Natural killer cell (primary cell): ENCODE measurements around the gene PPP4R1. TPM values are rescaled to one million over a fixed set of nuclear protein-coding genes. Genes with fewer than 3 reads are reported as not detected.

Experiments
- ATAC-seq, 3 donors: fragments of 150-1000 bp in 2 of 3; fragments of 200-7000 bp in 1 of 3; cut with Tn5 transposase; 1 replicate in 1 of 3; 2 replicates in 2 of 3; pipeline ENCODE4 v1.10.0; 2021; ENCODE audit warnings: mild to moderate bottlenecking in 2 of 3, moderate library complexity in 2 of 3
- DNase-seq, 2 donors: peaks; one replicate each; pipeline versions ENCODE4 v3.0.0 to v3.0.0-alpha.2; 2013 to 2021; ENCODE audit warnings: mixed read lengths in 1 of 2
- H3K27ac ChIP-seq: one replicate; pipeline ENCODE4 v1.5.1; 2013; ENCODE audit warnings: mild to moderate bottlenecking, low read length
- H3K27me3 ChIP-seq: one replicate; pipeline ENCODE4 v1.6.1; 2013; ENCODE audit warnings: low read length; ENCODE audit not compliant: control insufficient read depth, insufficient read depth
- H3K36me3 ChIP-seq: one replicate; pipeline ENCODE4 v1.6.1; 2013; ENCODE audit warnings: low read length; ENCODE audit not compliant: control insufficient read depth, insufficient read depth
- H3K4me1 ChIP-seq: one replicate; pipeline ENCODE4 v1.6.1; 2013; ENCODE audit warnings: low read length; ENCODE audit not compliant: control insufficient read depth, insufficient read depth
- H3K4me3 ChIP-seq: one replicate; pipeline ENCODE4 v1.5.1; 2013; ENCODE audit warnings: low read length
- H3K9me3 ChIP-seq: one replicate; pipeline ENCODE4 v1.6.1; 2013; ENCODE audit warnings: low read length; ENCODE audit not compliant: control insufficient read depth, insufficient read depth
- H3K27ac Mint-ChIP-seq, 2 donors: one replicate each; pipeline ENCODE4 v1.8.0; 2022; ENCODE audit warnings: mild to moderate bottlenecking in 2 of 2, mixed read lengths in 2 of 2, moderate library complexity in 1 of 2
- H3K27me3 Mint-ChIP-seq, 2 donors: one replicate each; pipeline ENCODE4 v1.8.0; 2022; ENCODE audit warnings: low read depth in 2 of 2, mixed read lengths in 2 of 2
- H3K36me3 Mint-ChIP-seq: one replicate; pipeline ENCODE4 v1.8.0; 2022; ENCODE audit warnings: mixed read lengths
- H3K4me1 Mint-ChIP-seq, 2 donors: one replicate each; pipeline ENCODE4 v1.8.0; 2022; ENCODE audit warnings: mixed read lengths in 2 of 2
- H3K4me3 Mint-ChIP-seq: one replicate; pipeline ENCODE4 v1.8.0; 2022; ENCODE audit warnings: mild to moderate bottlenecking, moderate library complexity, mixed read lengths
- H3K9me3 Mint-ChIP-seq, 2 donors: one replicate each; pipeline ENCODE4 v1.8.0; 2022; ENCODE audit warnings: mixed read lengths in 2 of 2
- WGBS: methylation state at CpG from one replicate; pipeline ENCODE4 v1.1.7; 2013; ENCODE audit warnings: missing lambda C conversion rate; ENCODE audit not compliant: insufficient coverage; 5-methylcytosine and 5-hydroxymethylcytosine counted together
- intact Hi-C: fragments of 100-400 bp; cut with micrococcal nuclease; formaldehyde crosslinking; loops from one replicate; pipeline ENCODE4 v1.14.2; 2022
- total RNA-seq, 4 donors: library from RNA; stranded (reverse); fragments of 120-200 nt in 1 of 4; gene quantifications; one replicate each; pipeline versions ENCODE4 v1.2.3 to v1.2.4, GENCODE V29; 2013 to 2022
- TF ChIP-seq, protein P1 (sequence below): fragments of 200-600 bp; IDR thresholded peaks from one replicate; pipeline ENCODE4 v1.8.0; 2022; ENCODE audit warnings: antibody characterized with exemption

PPP4R1 gene
- total RNA-seq, 3 donors from 2014 or later (not counting 1 experiment from before 2014, with no cell fraction given), result 60.5 to 108 (median 72.6) TPM

DNA sequence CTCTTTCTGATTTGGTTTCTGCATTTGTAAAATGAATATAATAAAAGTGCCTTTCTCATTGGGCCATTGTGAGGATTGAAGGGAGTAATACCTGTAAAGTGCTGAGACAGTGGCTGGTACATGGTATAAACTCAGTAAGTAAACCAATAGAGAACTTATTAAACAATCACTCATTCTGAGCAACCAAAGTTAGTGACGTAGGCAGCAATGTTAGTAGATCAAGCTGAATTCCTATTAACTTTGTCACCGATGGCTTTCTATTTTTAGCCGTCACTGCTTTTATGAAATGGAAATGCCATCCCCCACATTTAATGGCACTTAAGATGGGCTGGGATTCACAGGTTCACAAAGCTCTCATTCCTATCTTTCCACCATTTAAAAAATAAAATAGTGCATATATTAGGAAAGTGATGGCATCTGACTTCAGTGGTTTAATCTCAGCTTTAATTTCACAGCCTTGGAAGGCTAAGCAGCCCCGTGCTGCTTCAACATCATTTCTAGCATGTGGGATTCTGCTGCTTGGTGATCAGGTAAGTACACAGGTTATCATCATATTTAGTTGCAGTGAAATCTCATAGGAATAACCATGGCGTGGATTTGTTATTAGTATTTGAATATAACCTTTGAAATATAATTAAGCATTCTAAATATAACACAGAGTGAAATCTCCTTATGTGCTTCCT lies 17.6 kb upstream of the PPP4R1 start:
- intact Hi-C loops, result no loop called here
- Histone ChIP-seq H3K27me3 (no peaks in the 10 kb centered on the region), H3K4me1 (no peaks in the 10 kb centered on the region), H3K27ac (no peak overlapping the region), H3K4me3 (no peak overlapping the region), H3K36me3 (no peaks in the 10 kb centered on the region), H3K9me3 (no peaks in the 10 kb centered on the region)
- ATAC-seq (no peak), DNase-seq (no peak)
- Mint-ChIP-seq H3K4me3 (no peak overlapping the region), H3K27ac (no peak overlapping the region), H3K9me3 (no peaks in the 10 kb centered on the region), H3K27me3 (peaks cover 3 to 7% of the 10 kb centered on the region in 2 donors), H3K36me3 (no peaks in the 10 kb centered on the region), H3K4me1 (no peaks in the 10 kb centered on the region)
- TF ChIP-seq, protein P1, sequence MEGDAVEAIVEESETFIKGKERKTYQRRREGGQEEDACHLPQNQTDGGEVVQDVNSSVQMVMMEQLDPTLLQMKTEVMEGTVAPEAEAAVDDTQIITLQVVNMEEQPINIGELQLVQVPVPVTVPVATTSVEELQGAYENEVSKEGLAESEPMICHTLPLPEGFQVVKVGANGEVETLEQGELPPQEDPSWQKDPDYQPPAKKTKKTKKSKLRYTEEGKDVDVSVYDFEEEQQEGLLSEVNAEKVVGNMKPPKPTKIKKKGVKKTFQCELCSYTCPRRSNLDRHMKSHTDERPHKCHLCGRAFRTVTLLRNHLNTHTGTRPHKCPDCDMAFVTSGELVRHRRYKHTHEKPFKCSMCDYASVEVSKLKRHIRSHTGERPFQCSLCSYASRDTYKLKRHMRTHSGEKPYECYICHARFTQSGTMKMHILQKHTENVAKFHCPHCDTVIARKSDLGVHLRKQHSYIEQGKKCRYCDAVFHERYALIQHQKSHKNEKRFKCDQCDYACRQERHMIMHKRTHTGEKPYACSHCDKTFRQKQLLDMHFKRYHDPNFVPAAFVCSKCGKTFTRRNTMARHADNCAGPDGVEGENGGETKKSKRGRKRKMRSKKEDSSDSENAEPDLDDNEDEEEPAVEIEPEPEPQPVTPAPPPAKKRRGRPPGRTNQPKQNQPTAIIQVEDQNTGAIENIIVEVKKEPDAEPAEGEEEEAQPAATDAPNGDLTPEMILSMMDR, result no peak
- WGBS, result 90% methylated on average over 4 of the region's 5 CpGs

DNA sequence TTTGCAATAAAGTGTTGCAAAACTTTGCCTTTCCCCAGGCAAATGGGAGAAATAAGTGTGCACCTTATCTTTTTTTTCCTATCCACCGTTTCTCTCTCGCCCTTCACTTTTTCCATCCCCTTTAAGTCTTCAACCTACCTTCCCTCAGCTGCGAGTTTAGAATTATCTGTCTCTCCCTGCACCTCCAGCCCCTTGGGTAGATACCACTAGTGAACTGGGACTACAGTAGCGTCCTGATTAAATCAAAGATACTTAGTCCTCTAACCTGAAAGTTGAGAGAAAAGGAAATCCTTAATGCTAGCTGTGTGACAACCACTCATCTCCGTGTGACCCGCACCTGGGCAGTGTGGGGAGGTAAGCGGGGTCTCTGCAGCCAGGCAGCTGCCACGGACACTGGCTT lies 16.1 kb upstream of the PPP4R1 start:
- Histone ChIP-seq H3K27ac (no peak overlapping the region), H3K4me3 (no peak overlapping the region), H3K4me1 (no peaks in the 10 kb centered on the region), H3K27me3 (no peaks in the 10 kb centered on the region), H3K9me3 (no peaks in the 10 kb centered on the region), H3K36me3 (no peaks in the 10 kb centered on the region)
- Mint-ChIP-seq H3K4me3 (no peak overlapping the region), H3K4me1 (no peaks in the 10 kb centered on the region), H3K27me3 (peaks cover 5 to 7% of the 10 kb centered on the region in 2 donors), H3K27ac (no peak overlapping the region), H3K36me3 (no peaks in the 10 kb centered on the region), H3K9me3 (no peaks in the 10 kb centered on the region)
- WGBS, result 84% methylated on average over 8 of the region's 8 CpGs
- no peak for ATAC-seq
- TF ChIP-seq, protein P1, result no peak
- no peak for DNase-seq
- intact Hi-C loops, result no loop called here

DNA sequence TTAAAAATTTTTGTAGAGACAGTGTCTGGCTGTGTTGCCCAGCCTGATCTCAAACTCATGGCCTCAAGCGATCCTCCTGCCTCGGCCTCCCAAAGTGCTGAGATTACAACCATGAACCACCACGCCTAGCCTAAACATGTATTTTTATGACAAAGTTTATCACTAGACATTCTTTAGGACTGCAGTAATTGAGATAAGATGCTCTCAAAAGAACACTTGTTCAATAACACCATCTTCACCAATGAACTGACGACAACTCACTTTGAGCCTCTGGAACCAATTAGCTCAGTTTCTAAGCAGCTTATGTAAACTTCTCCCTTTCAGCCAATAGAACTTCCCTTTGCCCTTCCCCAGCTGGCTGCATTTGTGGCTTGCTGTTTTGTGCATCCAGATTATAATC lies 15.3 kb upstream of the PPP4R1 start:
- Histone ChIP-seq H3K27ac (no peak overlapping the region), H3K4me3 (no peak overlapping the region), H3K36me3 (no peaks in the 10 kb centered on the region), H3K9me3 (no peaks in the 10 kb centered on the region), H3K4me1 (no peaks in the 10 kb centered on the region), H3K27me3 (no peaks in the 10 kb centered on the region)
- 87% methylated on average over 4 of the region's 4 CpGs for WGBS
- Mint-ChIP-seq H3K27me3 (peaks cover 5 to 7% of the 10 kb centered on the region in 2 donors), H3K36me3 (no peaks in the 10 kb centered on the region), H3K27ac (no peak overlapping the region), H3K4me3 (no peak overlapping the region), H3K9me3 (no peaks in the 10 kb centered on the region), H3K4me1 (no peaks in the 10 kb centered on the region)
- intact Hi-C loops, result no loop called here
- ATAC-seq (no peak), DNase-seq (no peak)
- TF ChIP-seq, protein P1, result no peak

DNA sequence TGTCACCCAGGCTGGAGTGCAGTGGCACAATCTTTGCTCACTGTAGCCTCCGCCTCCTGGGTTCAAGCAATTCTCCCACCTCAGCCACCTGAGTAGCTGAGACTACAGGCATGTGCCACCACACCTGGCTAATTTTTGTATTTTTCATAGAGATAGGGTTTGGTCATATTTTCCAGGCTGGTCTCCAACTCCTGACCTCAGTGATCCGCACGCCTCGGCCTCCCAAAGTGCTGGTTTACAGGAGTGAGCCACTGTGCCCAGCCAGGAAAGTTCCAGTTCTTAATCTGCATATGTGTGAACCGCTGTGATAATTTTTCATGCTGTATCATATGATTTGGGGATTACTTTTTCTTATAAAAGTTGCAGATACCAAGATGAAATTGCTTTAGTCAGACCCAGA lies 14.6 kb upstream of the PPP4R1 start:
- Histone ChIP-seq H3K27me3 (no peaks in the 10 kb centered on the region), H3K4me3 (no peak overlapping the region), H3K36me3 (no peaks in the 10 kb centered on the region), H3K9me3 (no peaks in the 10 kb centered on the region), H3K4me1 (no peaks in the 10 kb centered on the region), H3K27ac (no peak overlapping the region)
- Mint-ChIP-seq H3K4me1 (no peaks in the 10 kb centered on the region), H3K27me3 (peaks cover 5 to 7% of the 10 kb centered on the region in 2 donors), H3K9me3 (no peaks in the 10 kb centered on the region), H3K27ac (no peak overlapping the region), H3K4me3 (no peak overlapping the region), H3K36me3 (no peaks in the 10 kb centered on the region)
- intact Hi-C loops, result no loop called here
- WGBS, result 100% methylated on average over 5 of the region's 5 CpGs
- ATAC-seq (no peak), DNase-seq (no peak)
- TF ChIP-seq, protein P1, result no peak
